ENCODE data around the gene TBC1D24.

TBC1D24 gene

GRCh38 chr16:2500918-2501750 is 26.2 kb downstream of the TBC1D24 start:
- peak; percentile 99 for TF ChIP-seq CTCF (IDR thresholded peaks at IDR 0.05; ENCODE audit: insufficient read depth, low read length, missing control alignments)
- DNase-seq (ENCODE audit: low read depth, low spot score): no peak
- ChIA-PET POLR2A (interaction anchor here (1.0 to 1.5 kb wide), 2 partner anchors 102 to 346 kb away, joined by 3 to 8 read pairs; partner anchors contain the start of gene TRAF7), CTCF (interaction anchor here (0.6 to 4.1 kb wide), 38 partner anchors 9 to 295 kb away, joined by 3 to 41 read pairs (median 4); partner anchors contain the start of genes AMDHD2, ATP6V0C, CCNF and ECI1)
- peak overlapping the region; percentile 37 for H3K4me3 ChIP-seq (ENCODE audit: low read depth, low read length)

- ChIA-PET POLR2A (interaction anchor here (0.5 to 1.5 kb wide), 2 partner anchors 8 to 347 kb away, joined by 3 to 8 read pairs; partner anchors contain the start of gene TRAF7), CTCF (interaction anchor here (0.6 to 4.1 kb wide), 34 partner anchors 8 to 296 kb away, joined by 3 to 41 read pairs (median 4); partner anchors contain the start of genes ABCA3, AMDHD2, ATP6V0C and CCNF)
- H3K4me3 ChIP-seq (ENCODE audit: low read depth, low read length): no peak overlapping the region
- TF ChIP-seq CTCF (IDR thresholded peaks at IDR 0.05; ENCODE audit: insufficient read depth, low read length, missing control alignments): no peak
- no peak for DNase-seq (ENCODE audit: low read depth, low spot score)
Measured at GRCh38 chr16:2501946-2502895, 27.3 kb downstream of the TBC1D24 start.

- ChIA-PET CTCF (no interaction called here), POLR2A (no interaction called here)
- TF ChIP-seq CTCF (IDR thresholded peaks at IDR 0.05; ENCODE audit: insufficient read depth, low read length, missing control alignments): no peak
- DNase-seq (ENCODE audit: low read depth, low spot score): no peak
- H3K4me3 ChIP-seq (ENCODE audit: low read depth, low read length): no peak overlapping the region
Measured at GRCh38 chr16:2505695-2506094, 30.8 kb downstream of the TBC1D24 start.

- no peak for DNase-seq (ENCODE audit: low read depth, low spot score)
- CTCF ChIA-PET: interaction anchor here (1.7 kb wide), 1 partner anchor 12 kb away, joined by 4 read pairs; no protein-coding TSS in a partner anchor
- POLR2A ChIA-PET: no interaction called here
- TF ChIP-seq CTCF (IDR thresholded peaks at IDR 0.05; ENCODE audit: insufficient read depth, low read length, missing control alignments): no peak
- no peak overlapping the region for H3K4me3 ChIP-seq (ENCODE audit: low read depth, low read length)
Measured at GRCh38 chr16:2507052-2507659, 32.2 kb downstream of the TBC1D24 start.

GRCh38 chr16:2507665-2508064 is 32.7 kb downstream of the TBC1D24 start:
- H3K4me3 ChIP-seq (ENCODE audit: low read depth, low read length): no peak overlapping the region
- DNase-seq (ENCODE audit: low read depth, low spot score): no peak
- POLR2A ChIA-PET: no interaction called here
- TF ChIP-seq CTCF (IDR thresholded peaks at IDR 0.05; ENCODE audit: insufficient read depth, low read length, missing control alignments): no peak
- CTCF ChIA-PET: interaction anchor here (1.7 kb wide), 1 partner anchor 11 kb away, joined by 4 read pairs; no protein-coding TSS in a partner anchor

Measured in AG04449 (cell line).